IPS-20b (cell line): ENCODE measurements around the gene SLC38A4.

Source experiments
- H3K27ac ChIP-seq: one replicate; pipeline ENCODE4 v1.5.1; 2013; ENCODE audit warnings: low read length
- H3K27me3 ChIP-seq: 2 replicates; pipeline ENCODE4 v1.6.1; 2013; ENCODE audit warnings: mild to moderate bottlenecking, low read length, inconsistent platforms; ENCODE audit not compliant: insufficient read depth
- H3K36me3 ChIP-seq: 2 replicates; pipeline ENCODE4 v1.6.1; 2013; ENCODE audit warnings: low read depth, mild to moderate bottlenecking, inconsistent platforms, low read length, moderate library complexity; ENCODE audit not compliant: insufficient read depth
- H3K4me1 ChIP-seq: 2 replicates; pipeline ENCODE4 v1.6.1; 2013; ENCODE audit warnings: mild to moderate bottlenecking, control low read depth, inconsistent platforms, low read length, moderate library complexity; ENCODE audit not compliant: insufficient read depth
- H3K4me3 ChIP-seq: 2 replicates; pipeline ENCODE4 v1.5.1; 2013; ENCODE audit warnings: mild to moderate bottlenecking, low read length, inconsistent platforms
- H3K9ac ChIP-seq: 2 replicates; pipeline ENCODE4 v1.6.1; 2013; ENCODE audit warnings: low read depth, mild to moderate bottlenecking, inconsistent platforms, low read length, moderate library complexity
- H3K9me3 ChIP-seq: 2 replicates; pipeline ENCODE4 v1.6.1; 2013; ENCODE audit warnings: mild to moderate bottlenecking, low read depth, low read length, inconsistent platforms; ENCODE audit not compliant: insufficient read depth

The SLC38A4 gene

DNA sequence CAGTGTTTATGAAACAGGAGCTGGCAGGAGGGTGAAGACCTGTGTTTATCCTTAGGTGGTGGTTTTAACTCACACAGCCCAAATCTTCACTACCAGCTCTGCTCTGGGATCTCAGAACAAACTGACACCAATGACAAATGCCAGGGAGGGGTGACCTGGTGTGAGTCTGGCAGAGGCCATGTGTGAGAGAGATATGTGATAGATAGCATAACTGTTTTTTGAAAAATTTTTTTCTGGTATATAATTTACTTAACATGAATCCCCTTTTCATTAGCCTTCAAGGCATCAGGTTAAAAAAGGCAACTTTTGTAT, 51.5 kb downstream of the SLC38A4 start:
- Histone ChIP-seq H3K9me3 (no peaks in the 10 kb centered on the region), H3K27me3 (no peaks in the 10 kb centered on the region), H3K4me1 (peaks cover 11% of the 10 kb centered on the region; the same call in 1 of the 2 replicates), H3K27ac (no peak overlapping the region), H3K4me3 (no peak overlapping the region), H3K36me3 (no peaks in the 10 kb centered on the region; the same call in 1 of the 2 replicates), H3K9ac (no peak overlapping the region)

DNA sequence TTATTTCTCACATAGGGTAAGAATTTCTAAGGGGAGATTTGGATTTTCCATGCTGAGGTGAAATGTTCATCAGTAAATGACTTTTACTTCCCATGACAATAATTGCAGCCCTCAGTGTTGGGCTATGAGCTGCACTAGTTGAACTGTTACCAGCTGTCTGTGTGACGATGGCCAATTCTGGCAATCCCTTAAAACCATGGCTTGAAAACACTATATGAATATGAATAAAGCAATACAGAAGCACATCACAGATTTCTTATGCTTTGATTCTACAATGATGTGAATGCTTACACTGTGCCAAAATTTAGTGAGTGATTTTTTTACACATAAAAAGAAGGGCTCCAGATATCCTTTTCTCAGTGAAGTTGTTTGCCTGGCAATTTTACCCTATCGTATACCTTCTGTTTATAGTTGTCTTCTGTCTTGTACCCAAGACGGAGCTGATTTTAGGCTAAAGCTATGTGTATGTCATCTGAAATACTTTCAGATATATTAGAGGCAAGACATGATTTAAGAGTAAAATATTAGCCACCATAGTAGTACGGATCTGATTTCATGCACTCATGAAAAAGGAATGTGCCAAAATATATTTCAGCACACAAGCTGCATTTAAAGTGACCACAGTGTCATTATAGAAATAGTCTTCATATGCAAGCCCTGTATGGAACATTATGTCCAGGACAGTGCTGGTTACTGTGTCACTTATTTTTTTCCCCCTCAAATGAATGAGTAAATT, 52.0 kb downstream of the SLC38A4 start:
- H3K27me3 ChIP-seq, result no peaks in the 10 kb centered on the region
- H3K36me3 ChIP-seq, result no peaks in the 10 kb centered on the region; the same call in 1 of the 2 replicates
- H3K4me1 ChIP-seq, result peaks cover 11% of the 10 kb centered on the region; the same call in 1 of the 2 replicates
- H3K4me3 ChIP-seq, result no peak overlapping the region
- H3K27ac ChIP-seq, result no peak overlapping the region
- H3K9me3 ChIP-seq, result no peaks in the 10 kb centered on the region
- no peak overlapping the region for H3K9ac ChIP-seq

DNA sequence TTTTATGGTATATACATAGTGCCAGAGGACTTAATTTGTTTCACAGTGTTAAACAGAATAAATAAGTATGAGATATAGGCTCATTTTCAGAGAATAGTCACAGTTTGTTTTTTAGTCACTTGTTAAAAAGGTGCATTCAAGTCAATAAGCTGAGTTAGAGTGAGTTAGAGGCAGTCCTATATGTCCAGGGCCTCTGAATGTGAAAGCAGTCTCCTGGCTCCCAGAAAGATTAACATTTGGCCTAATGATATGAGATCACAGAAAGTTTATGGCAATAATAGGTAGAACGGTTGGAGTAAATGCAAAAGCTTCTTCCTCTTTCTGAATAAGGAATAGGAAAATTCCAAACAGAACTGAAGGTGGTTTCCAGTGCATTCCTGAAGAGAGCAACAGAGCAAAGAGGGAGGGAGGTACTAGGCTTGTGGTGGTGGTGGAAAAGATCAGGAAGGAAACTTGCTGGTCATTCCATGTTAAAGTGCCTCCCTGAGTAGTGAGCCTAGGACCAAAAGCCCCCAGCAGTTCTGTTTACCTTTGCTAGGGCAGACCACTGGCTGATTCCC, 54.4 kb downstream of the SLC38A4 start:
- no peaks in the 10 kb centered on the region for H3K9me3 ChIP-seq
- H3K36me3 ChIP-seq, result no peaks in the 10 kb centered on the region; the same call in 1 of the 2 replicates
- H3K27ac ChIP-seq, result no peak overlapping the region
- no peaks in the 10 kb centered on the region for H3K27me3 ChIP-seq
- H3K4me1 ChIP-seq, result peaks cover 11% of the 10 kb centered on the region; the same call in 1 of the 2 replicates
- no peak overlapping the region for H3K4me3 ChIP-seq
- H3K9ac ChIP-seq, result no peak overlapping the region

DNA sequence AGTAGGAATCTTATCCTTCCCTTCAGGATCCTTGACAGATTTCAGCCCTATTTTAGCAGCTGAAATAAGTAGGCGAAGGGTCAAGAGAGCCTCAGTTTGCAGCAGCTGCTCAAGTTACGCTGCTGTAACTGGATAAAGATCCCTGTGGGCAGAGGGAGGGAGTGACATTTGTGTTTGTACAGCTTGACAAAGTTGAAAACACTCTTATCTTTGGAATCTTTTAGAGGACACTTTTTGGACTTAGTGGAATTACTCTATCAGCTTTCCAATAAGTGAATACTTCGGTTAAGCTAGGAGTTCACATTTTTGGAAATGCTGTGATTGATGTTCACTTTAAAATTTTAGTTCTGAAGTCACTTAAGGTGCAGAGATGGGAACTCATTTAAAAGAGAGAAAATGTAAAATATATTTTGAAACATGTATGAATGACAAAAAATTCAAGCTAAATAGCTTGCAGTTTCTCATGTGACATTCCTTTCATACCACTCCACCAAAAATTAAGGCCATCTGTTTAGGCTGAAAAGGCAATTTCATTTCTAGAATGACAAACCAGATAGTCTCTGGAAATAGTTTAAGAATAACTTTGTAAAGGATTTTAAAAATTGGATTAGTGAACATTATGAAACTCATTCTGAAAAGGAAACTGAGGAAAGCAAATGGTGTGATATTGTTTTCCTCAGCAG, 55.2 kb downstream of the SLC38A4 start:
- Histone ChIP-seq H3K27ac (no peak overlapping the region), H3K27me3 (no peaks in the 10 kb centered on the region), H3K9me3 (no peaks in the 10 kb centered on the region), H3K9ac (no peak overlapping the region), H3K4me1 (peaks cover 11% of the 10 kb centered on the region; the same call in 1 of the 2 replicates), H3K4me3 (no peak overlapping the region), H3K36me3 (no peaks in the 10 kb centered on the region; the same call in 1 of the 2 replicates)

DNA sequence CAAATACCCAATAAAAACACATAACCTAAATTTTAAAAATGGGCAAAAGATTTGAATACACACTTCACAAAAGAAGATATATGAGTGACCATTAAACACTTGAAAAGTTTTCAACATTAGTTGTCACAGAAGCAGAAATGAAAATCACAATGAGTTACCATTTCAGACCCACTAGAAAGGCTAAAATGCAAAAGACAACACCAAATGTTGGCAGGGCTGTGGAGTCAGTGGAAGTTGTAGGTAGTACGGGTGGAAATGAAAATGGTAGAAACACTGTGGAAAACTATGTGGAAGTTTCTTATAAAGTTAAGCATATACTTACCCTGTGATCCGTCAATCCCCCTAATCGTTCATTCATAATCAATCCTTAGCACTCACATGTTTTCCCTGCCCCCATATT, 61.8 kb downstream of the SLC38A4 start:
- Histone ChIP-seq H3K4me3 (no peak overlapping the region), H3K4me1 (no peaks in the 10 kb centered on the region), H3K27ac (no peak overlapping the region), H3K9ac (no peak overlapping the region), H3K9me3 (peaks cover 3% of the 10 kb centered on the region; the same call in 1 of the 2 replicates), H3K27me3 (no peaks in the 10 kb centered on the region), H3K36me3 (no peaks in the 10 kb centered on the region)

DNA sequence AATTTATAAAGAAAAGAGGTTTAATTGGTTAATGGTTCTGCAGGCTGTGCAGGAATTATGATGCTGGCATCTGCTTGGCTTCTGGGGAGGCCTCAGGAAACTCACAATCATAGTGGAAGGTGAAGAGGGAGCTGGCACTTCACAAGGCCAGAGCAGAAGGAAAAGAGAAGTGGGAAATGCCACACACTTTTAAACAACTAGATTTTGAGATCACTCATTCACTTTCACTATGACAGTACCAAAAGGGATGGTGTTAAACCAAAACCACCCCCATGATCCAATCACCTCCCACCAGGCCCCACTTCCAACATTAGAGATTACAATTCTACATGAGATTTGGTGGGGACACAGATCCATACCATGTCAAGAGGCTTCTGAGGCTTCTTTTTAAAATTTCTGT, 62.6 kb downstream of the SLC38A4 start:
- H3K4me1 ChIP-seq, result no peaks in the 10 kb centered on the region
- H3K9me3 ChIP-seq, result peaks cover 7% of the 10 kb centered on the region; the same call in 1 of the 2 replicates
- no peak overlapping the region for H3K9ac ChIP-seq
- no peak overlapping the region for H3K27ac ChIP-seq
- no peak overlapping the region for H3K4me3 ChIP-seq
- no peaks in the 10 kb centered on the region for H3K27me3 ChIP-seq
- H3K36me3 ChIP-seq, result no peaks in the 10 kb centered on the region

DNA sequence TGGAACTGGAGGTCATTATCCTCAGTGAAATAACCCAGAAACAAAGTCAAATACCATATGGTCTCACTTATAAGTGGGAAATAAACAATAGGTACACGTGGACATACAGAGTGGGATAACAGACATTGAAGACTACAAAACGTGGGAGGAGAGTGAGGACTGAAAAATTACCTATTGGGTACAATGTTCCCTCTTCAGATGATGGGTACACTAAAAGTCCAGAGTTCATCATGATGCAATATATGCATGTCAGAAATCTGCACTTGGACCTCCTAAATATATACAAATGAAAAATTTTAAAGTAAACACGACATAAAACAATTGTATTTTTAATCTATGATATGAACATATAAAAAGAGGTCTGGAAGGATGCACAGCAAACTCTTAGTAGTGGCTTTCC, 71.2 kb downstream of the SLC38A4 start:
- peaks cover 10% of the 10 kb centered on the region for H3K9me3 ChIP-seq
- no peaks in the 10 kb centered on the region for H3K36me3 ChIP-seq
- no peak overlapping the region for H3K9ac ChIP-seq
- no peak overlapping the region for H3K4me3 ChIP-seq
- no peak overlapping the region for H3K27ac ChIP-seq
- H3K4me1 ChIP-seq, result no peaks in the 10 kb centered on the region
- no peaks in the 10 kb centered on the region for H3K27me3 ChIP-seq

DNA sequence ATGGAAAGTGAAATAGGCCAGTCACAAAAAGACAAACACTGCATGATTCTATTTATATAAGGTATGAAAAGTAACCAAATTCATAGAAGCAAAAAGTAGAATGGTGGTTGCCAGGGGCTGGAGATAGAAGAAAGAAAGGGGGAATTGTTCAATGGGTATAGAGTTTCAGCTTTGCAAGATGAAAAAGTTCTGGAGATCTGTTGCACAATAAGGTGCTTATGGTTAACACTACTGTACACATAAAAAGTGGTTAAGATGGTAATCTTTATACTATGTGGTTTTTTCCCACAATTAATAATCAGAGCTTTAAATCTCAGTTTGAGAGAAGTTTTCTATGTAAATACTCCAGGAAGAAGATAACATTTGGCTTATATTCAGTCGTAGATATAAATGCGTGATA, 73.4 kb downstream of the SLC38A4 start:
- Histone ChIP-seq H3K9me3 (peaks cover 5% of the 10 kb centered on the region; the same call in 1 of the 2 replicates), H3K36me3 (no peaks in the 10 kb centered on the region), H3K4me3 (no peak overlapping the region), H3K27me3 (no peaks in the 10 kb centered on the region), H3K4me1 (no peaks in the 10 kb centered on the region), H3K27ac (no peak overlapping the region), H3K9ac (no peak overlapping the region)

DNA sequence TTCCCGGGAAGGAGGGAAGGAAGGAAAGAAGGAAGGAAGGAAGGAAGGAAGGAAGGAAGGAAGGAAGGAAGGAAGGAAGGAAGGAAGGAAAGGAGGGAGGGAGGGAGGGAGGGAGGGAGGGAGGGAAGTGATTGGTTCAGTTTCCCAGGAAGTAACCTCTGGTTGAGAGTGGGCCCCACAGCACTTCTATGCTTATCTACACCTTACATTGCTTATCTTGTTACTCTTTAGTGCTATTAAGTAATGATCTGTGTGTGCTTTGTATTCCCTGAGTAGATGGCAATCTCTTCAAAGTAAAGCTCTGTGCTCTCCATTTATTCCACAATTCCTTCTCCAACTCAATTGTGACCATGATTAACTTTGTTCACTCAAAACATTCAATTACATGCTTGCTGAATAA, 74.6 kb downstream of the SLC38A4 start:
- no peaks in the 10 kb centered on the region for H3K36me3 ChIP-seq
- H3K4me3 ChIP-seq, result no peak overlapping the region
- H3K27me3 ChIP-seq, result no peaks in the 10 kb centered on the region
- H3K9ac ChIP-seq, result no peak overlapping the region
- no peak overlapping the region for H3K27ac ChIP-seq
- no peaks in the 10 kb centered on the region; the same call in 1 of the 2 replicates for H3K9me3 ChIP-seq
- H3K4me1 ChIP-seq, result no peaks in the 10 kb centered on the region

DNA sequence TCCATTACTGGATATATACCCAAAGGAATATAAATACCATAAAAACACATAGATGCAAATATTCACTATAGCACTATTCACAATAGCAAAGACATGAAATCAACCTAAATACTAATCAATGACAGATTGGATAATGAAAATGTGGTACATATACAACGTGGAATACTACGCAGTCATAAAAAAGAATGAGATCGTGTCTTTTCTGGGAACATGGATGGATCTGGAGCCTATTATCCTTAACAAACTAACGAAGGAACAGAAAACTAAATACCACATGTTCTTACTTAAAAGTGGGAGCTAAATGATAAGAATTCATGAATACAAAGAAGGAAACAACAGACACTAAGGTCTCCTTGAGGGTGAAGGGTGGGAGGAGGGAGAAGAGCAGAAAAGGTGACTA, 76.5 kb downstream of the SLC38A4 start:
- no peaks in the 10 kb centered on the region for H3K4me1 ChIP-seq
- no peak overlapping the region for H3K4me3 ChIP-seq
- H3K9me3 ChIP-seq, result no peaks in the 10 kb centered on the region
- no peak overlapping the region for H3K27ac ChIP-seq
- H3K36me3 ChIP-seq, result no peaks in the 10 kb centered on the region
- H3K9ac ChIP-seq, result no peak overlapping the region
- no peaks in the 10 kb centered on the region for H3K27me3 ChIP-seq

DNA sequence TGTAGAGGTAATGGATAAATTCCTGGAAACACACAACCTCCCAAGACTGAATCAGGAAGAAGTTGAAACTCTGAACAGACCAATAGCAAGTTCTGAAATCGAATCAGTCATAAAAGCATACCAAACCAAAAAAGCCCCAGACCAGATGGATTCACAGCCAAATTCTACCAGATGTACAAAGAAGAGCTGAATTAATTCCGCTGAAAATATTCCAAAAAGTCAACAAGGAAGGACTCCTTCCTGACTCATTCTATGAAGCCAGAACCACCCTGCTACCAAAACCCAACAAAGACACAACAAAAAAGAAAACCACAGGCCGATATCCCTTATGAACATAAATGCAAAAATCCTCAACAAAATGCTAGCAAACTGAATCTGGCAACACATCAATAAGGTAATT, 81.5 kb downstream of the SLC38A4 start:
- H3K9me3 ChIP-seq, result no peaks in the 10 kb centered on the region
- no peak overlapping the region for H3K9ac ChIP-seq
- H3K4me1 ChIP-seq, result no peaks in the 10 kb centered on the region
- no peak overlapping the region for H3K4me3 ChIP-seq
- H3K27me3 ChIP-seq, result no peaks in the 10 kb centered on the region
- no peaks in the 10 kb centered on the region for H3K36me3 ChIP-seq
- H3K27ac ChIP-seq, result no peak overlapping the region

DNA sequence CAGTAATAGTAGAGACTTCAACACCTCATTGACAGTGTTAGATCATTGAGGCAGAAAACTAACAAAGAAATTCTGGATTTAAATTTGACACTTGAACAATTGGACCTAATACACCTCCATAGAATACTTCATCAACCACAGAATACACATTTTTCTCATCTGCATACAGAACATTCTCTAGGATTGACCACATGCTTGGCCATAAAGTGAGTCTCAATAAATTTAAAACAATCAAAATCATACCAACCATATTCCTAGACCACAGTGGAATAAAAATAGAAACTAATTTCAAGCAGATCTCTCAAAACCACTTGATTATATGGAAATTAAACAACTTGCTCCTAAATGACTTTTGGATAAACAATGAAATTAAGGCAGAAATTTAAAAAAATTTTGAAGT, 82.3 kb downstream of the SLC38A4 start:
- no peaks in the 10 kb centered on the region for H3K27me3 ChIP-seq
- H3K36me3 ChIP-seq, result no peaks in the 10 kb centered on the region
- no peaks in the 10 kb centered on the region for H3K9me3 ChIP-seq
- no peak overlapping the region for H3K4me3 ChIP-seq
- no peak overlapping the region for H3K9ac ChIP-seq
- no peak overlapping the region for H3K27ac ChIP-seq
- no peaks in the 10 kb centered on the region for H3K4me1 ChIP-seq
